NT2/D1 (cell line): ENCODE data around the gene ZAP70.

Source experiments
- SUZ12 ChIP-seq: IDR thresholded peaks from 2 replicates; pipeline ENCODE4 v1.6.1; 2011; ENCODE audit not compliant: insufficient read length, insufficient read depth; ENCODE audit errors: extremely low read depth
- YY1 ChIP-seq: IDR thresholded peaks from 2 replicates; pipeline ENCODE4 v1.6.1; 2011; ENCODE audit not compliant: insufficient read length, insufficient read depth
- ZNF274 ChIP-seq: IDR thresholded peaks from 2 replicates; pipeline ENCODE4 v1.6.1; 2011; ENCODE audit warnings: mild to moderate bottlenecking, low read depth, low read length

DNA sequence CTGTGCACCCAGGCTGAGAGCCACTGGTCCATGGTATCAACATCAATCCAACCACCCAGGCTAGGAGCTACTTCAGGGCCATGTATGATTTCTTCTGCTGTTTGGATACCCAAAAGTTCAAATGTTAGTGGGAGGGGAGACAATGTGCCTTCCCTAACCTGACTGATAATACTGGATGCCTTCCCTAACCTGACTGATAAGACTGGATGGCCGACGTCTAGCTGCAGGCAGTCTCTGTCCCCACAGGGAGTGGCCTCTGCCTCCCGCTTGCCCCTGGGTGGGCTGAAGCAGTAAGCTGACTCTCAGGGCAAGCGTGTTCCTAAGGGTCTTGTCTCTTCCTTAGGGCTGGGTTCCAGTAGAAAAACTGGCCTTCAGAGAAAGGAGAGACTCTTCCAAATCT, 65.8 kb downstream of the ZAP70 start:
- no peak for TF ChIP-seq ZNF274
- no peak for TF ChIP-seq SUZ12
- TF ChIP-seq YY1: no peak
